Stimulated activated CD4-positive, alpha-beta T cell treated with anti-CD3 and anti-CD28 coated beads, Interleukin-4, amount 100 ng/mL, for 4 hours (primary cell): ENCODE data around the gene PCSK5.

ENCODE experiments used
- DNase-seq, 2 experiments: peaks; one replicate each; pipeline ENCODE4 v3.0.0-alpha.2; 2020

PCSK5 gene

GRCh38 chr9:76372336-76372735 is 481.9 kb downstream of the PCSK5 start:
- DNase-seq, result no peak

GRCh38 chr9:76373173-76373783 is 482.8 kb downstream of the PCSK5 start:
- no peak for DNase-seq

- no peak for DNase-seq
Observed at GRCh38 chr9:76373784-76374474, 483.5 kb downstream of the PCSK5 start.

GRCh38 chr9:76374783-76375559 is 484.5 kb downstream of the PCSK5 start:
- no peak for DNase-seq

DNA sequence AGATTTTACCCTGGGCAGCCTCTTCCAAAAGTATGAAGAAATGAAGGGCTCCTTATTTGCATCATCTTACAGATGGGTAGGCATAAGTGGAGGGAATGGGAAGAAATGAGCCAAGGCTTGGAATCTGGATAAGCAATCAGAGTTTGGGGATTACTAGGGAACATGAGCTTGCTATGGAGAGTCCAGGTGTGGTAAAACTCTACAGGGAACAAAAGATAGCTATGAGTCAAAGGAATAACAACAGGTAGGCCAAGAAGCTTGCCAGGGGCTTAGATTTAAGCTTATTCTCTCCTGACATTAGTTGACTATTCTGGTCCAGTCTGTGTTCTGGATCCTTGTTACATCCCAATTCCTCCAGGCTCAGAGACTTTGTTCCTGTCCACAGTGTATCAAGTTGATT is 487.3 kb downstream of the PCSK5 start:
- no peak for DNase-seq

GRCh38 chr9:76378367-76379073 is 488.0 kb downstream of the PCSK5 start:
- DNase-seq, result no peak

DNA sequence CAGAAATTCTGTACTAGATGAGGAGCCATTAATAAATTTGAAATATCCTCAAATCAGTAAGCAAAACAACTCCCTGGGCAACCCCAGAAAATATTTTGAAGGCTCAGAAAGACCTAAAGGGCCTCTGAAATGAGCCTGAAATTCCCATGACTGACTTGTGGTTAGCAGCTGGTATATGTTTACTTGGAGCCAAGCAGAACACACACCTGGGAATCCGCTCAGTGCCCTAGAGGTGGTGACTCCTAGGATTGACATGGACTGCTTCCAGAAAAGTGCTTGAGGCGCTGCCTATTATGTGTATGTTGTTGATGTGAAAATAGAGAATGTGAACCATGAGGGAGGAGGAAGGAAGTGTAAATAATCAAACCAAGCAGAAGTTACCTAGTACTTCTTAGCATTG is 489.0 kb downstream of the PCSK5 start:
- DNase-seq, result no peak

DNA sequence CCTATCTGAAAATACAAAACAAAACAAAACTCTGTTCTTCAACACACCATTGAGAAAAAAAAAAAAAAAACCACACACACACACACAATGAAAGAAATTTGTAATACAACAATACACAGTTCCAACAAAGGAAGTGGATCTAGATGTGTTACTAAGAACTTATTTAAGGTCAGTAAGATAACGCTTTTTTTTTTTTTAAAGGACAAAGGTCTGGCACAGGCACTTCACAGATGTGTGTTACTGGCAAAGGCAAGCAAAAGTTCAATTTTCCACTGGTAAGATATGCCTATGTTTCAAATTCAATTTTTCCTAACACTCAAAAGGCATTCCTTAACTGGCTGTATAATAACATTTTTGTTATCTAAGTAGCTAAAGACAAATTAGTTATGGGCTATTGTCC is 500.2 kb downstream of the PCSK5 start:
- DNase-seq, result no peak

DNA sequence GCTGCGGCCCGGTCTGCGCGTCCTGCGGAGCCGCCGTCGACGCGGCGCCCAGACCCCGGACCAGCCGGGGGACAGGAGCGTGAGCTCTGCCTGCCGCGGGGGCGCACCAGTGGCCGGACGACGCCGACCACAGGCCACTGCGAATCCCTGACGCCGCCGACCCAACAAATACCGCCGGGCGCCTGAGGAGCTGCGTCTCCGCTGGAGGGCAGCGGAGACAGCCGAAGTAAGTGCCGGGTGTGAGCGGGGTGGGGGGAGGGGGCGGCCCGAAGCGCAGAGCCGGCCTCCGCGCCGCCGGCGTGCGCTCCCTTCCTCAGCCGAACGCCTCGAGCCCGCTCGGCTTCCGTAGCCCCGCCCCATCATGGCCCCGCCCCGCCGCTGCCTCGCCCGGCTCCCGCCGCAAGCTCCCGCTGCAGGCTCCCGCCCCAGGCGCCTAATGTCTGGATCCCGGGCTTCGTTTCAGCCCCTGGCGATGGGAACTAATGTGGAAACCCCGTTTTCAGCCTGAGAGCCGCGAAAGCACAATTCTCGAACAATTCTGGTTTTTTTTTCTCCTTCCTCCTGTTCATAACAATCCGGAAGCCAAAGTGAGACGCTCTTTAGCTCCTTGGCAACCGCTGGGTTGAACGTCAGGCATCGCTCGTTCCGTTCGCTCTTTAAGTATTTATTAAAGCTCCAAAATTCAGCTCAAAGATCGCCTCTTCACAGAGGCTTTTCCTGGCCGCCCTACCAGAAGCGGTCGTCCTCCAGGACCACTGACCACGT is 503.9 kb downstream of the PCSK5 start, which contains the start of gene RFK:
Gene RFK, minus strand, starts transcription at position 232 of the 765 bp plus-strand sequence. CDS start 255 bp downstream, outside the sequence.
- DNase-seq, result peak; percentile 88 to 96

DNA sequence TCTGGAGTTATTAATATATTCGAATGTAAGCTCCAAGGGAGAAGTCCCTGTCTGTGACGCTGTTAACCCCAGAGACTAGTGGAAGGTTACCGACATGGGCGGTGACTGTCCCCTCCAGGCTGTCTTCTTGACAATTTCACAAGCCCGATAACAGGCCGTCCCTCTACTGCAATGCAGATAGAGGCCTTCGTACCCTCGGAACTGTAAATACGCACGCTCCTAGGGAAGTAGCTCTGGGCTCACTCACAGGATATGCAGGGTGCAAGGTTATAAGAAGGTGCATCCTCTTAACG is 504.4 kb downstream of the PCSK5 start:
- peak in 1 of 2 experiments; percentile 24 for DNase-seq

GRCh38 chr9:76395381-76395780 is 504.9 kb downstream of the PCSK5 start:
- DNase-seq, result no peak

- DNase-seq, result no peak
Observed at GRCh38 chr9:76396144-76396543, 505.7 kb downstream of the PCSK5 start.

DNA sequence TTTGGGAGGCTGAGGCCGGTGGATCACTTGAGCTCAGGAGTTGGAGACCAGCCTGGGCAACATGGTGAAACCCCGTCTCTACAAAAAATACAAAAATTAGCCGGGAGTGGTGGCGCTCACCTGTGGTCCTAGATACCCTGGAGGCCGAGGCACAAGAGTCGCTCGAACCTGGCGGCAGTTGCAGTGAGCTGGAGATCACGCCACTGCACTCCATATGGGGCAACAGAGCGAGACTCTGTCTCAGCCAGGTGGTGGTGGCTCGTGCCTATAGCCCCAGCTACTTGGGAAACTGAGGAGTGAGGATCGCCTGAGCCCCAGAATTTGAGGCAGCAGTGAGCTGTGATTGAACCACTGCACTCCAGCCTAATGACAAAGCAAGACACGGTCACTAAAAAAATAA is 506.1 kb downstream of the PCSK5 start:
- DNase-seq, result no peak

DNA sequence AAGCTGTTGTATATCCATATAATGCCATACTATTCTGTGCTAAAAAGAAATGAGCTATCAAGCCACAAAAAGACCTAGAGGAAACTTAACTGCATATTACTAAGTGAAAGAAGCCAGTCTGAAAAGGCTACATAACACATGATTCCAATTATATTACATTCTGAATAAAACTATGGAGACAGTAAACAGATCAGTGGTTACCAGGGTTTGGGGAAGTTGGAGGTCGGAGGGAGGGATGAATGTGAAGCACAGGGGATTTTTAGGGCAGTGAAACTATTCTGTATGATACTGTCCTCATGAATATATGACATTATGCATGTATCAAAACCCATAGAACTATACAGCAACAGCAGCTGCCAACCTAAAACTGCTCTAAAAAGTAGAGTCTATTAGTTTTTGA is 509.4 kb downstream of the PCSK5 start:
- no peak for DNase-seq

DNA sequence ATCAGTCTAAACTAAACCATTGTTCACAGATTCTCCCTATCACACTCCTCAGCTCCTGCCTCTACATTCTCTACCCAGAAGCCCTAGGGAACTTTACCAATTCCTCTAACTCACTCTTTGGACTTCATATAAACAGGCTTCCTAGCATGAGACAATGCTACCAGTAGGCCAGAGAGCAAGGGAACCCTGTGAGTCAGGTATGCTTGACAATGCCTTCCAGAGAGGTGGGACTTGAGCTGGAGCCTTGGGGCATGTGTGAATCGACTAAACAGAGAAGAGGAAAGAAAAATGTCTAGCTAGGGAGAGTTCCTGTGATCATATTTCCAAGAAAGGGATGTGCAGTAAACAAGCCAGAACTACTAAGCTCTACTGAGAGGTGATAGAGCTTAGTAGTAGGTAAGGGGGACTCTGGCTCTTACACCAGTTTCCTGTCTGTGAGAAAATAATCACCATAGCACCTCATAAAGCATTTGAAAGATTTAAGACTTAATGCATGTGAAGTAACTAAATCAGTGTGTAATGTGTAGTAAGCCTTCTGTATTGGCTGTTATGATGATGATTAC is 510.1 kb downstream of the PCSK5 start:
- DNase-seq, result no peak

GRCh38 chr9:76401176-76401575 is 510.7 kb downstream of the PCSK5 start:
- DNase-seq, result no peak

DNA sequence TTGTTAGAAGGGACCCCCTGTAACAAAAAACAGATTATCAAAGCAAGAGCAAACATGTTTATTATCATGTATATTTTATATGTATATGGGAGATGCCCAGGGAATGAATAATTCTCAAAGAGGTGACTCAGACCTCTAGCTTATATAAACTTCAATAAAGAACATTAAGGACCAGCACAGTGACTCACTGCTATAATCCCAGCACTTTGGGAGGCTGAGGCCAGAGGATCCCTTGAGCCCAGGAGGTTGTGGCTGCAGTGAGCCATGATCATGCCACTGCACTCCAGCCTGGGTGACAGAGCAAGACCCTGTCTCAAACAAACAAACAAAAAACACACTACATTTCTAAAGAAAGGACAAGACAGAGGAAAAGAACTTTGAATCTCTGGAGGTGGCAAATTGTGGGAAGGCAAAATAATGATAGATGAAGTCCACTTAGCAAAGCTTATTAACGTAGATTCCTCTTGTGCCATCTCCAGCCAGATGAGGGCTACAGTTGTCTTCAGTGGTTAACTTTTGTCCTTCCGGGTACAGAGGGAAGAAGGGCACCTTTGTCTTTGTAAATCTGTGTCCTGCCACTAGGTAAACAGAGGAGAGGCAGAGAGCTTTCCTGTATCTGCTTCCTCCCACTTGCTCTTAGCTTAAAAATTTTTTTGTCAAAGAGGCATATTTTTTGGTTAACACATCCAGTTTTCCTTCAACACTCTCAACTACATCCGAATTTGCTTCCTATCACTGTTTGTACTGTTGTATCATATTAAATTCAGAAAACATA is 511.3 kb downstream of the PCSK5 start:
- DNase-seq, result no peak

DNA sequence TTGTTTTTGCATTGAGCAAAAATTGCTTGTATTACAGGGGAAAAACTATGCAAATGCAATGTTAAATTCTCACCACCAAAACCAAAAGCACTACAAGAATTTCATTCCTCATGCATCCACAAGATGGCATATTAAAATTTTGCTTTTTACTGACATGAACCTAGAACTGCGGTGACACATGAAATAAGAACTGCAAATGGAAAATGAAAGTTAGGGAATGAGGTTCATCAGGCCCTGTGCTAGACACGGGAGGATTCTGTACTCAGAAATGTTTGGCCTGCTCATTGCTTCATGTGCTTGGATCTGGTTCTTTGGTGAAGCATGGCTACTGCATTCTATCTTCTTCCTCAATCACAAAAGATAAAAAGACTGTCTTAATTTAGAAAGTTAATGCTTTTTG is 512.9 kb downstream of the PCSK5 start:
- DNase-seq, result peak in 1 of 2 experiments; percentile 16

GRCh38 chr9:76404401-76404800 is 513.9 kb downstream of the PCSK5 start:
- DNase-seq, result no peak

DNA sequence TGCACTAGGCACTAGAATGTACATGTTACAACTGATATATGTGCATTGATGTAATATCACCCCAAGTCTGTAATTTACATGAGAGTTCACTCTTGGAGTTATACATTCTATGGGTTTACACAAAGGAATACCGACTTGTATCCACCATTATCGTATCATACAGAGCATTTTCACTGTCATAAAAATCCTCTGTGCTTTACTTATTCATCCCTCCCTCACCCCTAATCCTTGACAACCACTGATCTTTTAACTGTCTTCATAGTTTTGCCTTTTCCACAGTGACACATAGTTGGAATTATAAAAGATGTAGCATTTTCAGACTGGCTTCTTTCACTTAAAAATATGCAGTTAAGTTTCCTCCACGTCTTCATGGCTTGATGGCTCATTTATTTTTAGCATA is 514.9 kb downstream of the PCSK5 start:
- no peak for DNase-seq

GRCh38 chr9:76405868-76406267 is 515.4 kb downstream of the PCSK5 start:
- no peak for DNase-seq
